GM15510 (cell line): ENCODE data around the gene AUTS2.

Experiments
- POLR2A ChIP-seq: IDR thresholded peaks from 3 replicates; pipeline ENCODE4 v1.6.1; 2011; ENCODE audit warnings: borderline replicate concordance; ENCODE audit not compliant: insufficient read length; ENCODE audit errors: extremely low read depth

The AUTS2 gene

GRCh38 chr7:70307544-70308106, 709.4 kb downstream of the AUTS2 start:
- no peak for TF ChIP-seq POLR2A

GRCh38 chr7:70312336-70312735, 714.1 kb downstream of the AUTS2 start:
- TF ChIP-seq POLR2A, result no peak

- TF ChIP-seq POLR2A, result no peak
Measured at GRCh38 chr7:70313271-70313670, 715.0 kb downstream of the AUTS2 start.

- no peak for TF ChIP-seq POLR2A
Measured at GRCh38 chr7:70313687-70314086, 715.4 kb downstream of the AUTS2 start.

GRCh38 chr7:70314221-70314620, 715.9 kb downstream of the AUTS2 start:
- TF ChIP-seq POLR2A, result no peak

GRCh38 chr7:70316745-70317144, 718.5 kb downstream of the AUTS2 start:
- no peak for TF ChIP-seq POLR2A

- TF ChIP-seq POLR2A, result no peak
Measured at GRCh38 chr7:70317356-70317755, 719.1 kb downstream of the AUTS2 start.

- TF ChIP-seq POLR2A, result no peak
Measured at GRCh38 chr7:70318511-70318910, 720.2 kb downstream of the AUTS2 start.

- TF ChIP-seq POLR2A, result no peak
Measured at GRCh38 chr7:70319057-70319456, 720.8 kb downstream of the AUTS2 start.

- TF ChIP-seq POLR2A, result no peak
Measured at GRCh38 chr7:70321016-70321590, 722.8 kb downstream of the AUTS2 start.

- TF ChIP-seq POLR2A, result no peak
Measured at GRCh38 chr7:70322856-70323255, 724.6 kb downstream of the AUTS2 start.

- TF ChIP-seq POLR2A, result no peak
Measured at GRCh38 chr7:70325509-70326101, 727.3 kb downstream of the AUTS2 start.

- TF ChIP-seq POLR2A, result no peak
Measured at GRCh38 chr7:70334295-70334694, 736.0 kb downstream of the AUTS2 start.

GRCh38 chr7:70334871-70335270, 736.6 kb downstream of the AUTS2 start:
- no peak for TF ChIP-seq POLR2A

GRCh38 chr7:70336536-70336935, 738.3 kb downstream of the AUTS2 start:
- no peak for TF ChIP-seq POLR2A

- TF ChIP-seq POLR2A, result no peak
Measured at GRCh38 chr7:70338015-70338414, 739.7 kb downstream of the AUTS2 start.

- TF ChIP-seq POLR2A, result no peak
Measured at GRCh38 chr7:70340236-70340635, 742.0 kb downstream of the AUTS2 start.

GRCh38 chr7:70341446-70341845, 743.2 kb downstream of the AUTS2 start:
- TF ChIP-seq POLR2A, result no peak

- TF ChIP-seq POLR2A, result no peak
Measured at GRCh38 chr7:70343519-70343918, 745.2 kb downstream of the AUTS2 start.
